DMS153 (cell line): Measurements from ENCODE around the gene SLC1A6.
"Not testable (repeated sequence)": the region's sequence is repeated elsewhere in the genome, so short reads cannot be mapped to it uniquely, and the experiment has no call there.

ENCODE experiments used
- DNase-seq: peaks from one replicate; lab custom pipeline; 2025; lab: John Stamatoyannopoulos, UW

SLC1A6 gene

DNA sequence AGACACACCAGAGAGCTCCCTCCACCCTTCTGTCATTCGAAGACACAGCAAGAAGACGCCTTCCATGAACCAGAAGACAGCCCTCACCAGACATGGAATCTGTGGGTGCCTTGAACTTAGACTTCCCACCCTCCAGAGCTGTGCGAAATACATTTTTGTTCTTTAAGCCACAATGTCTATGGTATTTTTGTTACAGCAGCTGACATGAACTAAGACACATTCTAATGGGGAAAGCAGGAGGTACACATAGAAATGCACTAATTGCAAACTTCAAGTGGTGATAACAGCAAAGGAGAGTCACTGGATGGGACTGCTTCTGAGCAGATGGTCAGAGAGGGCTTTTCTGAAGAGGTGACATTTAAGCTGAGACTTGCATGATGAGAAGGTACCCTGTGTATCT lies 22.2 kb downstream of the SLC1A6 start:
- DNase-seq = no peak

DNA sequence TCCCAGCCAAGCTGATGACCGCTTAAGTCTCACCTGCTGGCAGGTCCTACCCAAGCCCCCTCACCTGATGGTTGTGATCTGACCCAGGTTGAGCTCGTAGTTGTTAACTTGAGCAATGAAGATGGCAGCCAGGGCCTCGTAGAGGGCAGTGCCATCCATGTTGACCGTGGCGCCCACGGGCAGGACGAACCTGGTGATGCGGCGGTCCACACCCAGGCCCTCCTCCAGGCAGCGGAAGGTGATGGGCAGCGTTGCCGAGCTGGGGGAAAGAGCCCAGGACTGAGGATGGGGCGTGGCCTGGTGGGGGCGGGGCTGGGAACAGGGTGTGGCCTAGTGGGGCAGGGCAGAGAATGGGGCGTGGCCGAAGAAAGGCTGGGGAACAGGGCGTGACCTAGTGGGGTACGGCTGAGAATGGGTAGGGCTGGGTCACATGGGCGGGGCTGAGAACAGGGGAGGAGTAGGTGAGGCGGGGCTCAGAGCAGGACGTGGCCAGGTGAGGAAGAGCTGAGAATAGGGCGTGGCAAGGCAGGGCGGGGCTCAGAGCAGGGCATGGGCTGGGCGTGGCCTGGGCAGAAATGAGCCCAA lies 25.5 kb downstream of the SLC1A6 start:
- DNase-seq = no peak

DNA sequence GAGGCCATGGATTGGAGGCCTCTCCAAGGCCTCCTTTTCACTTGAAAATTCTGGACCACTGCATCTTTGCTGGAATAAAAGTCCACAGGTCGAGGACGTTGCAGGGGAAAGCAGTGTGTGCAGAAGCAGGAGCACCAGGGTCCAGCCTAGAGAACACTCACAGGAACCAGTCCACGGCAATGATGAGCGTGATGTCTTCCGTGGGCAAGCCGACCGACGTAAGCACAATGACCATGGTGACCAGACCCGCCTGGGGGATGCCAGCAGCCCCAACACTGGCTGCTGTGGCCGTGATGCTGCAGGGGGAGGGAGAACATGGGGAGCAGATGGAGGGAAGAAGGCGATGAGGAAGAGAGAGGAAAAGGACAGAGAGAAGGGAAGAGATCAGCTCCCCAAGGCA lies 26.9 kb downstream of the SLC1A6 start:
- no peak for DNase-seq

DNA sequence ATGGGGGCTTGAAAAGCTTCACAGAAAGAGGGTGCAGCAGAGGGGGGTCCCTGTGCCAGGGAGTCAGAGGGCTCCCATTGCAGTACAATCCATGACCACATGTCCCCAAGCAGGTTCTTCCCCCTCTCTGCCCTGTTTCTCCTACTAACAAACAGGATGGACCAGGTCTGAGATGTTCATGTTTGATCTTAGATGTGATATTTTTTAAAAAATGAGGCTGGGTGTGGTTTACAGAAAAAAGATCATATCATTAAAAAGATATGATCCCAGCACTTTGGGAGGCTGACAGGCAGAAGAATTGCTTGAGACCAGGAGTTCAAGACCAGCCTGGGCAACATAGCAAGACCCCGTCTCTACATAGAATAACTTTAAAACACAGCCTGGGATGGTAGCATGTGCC lies 29.2 kb downstream of the SLC1A6 start:
- DNase-seq = no peak

DNA sequence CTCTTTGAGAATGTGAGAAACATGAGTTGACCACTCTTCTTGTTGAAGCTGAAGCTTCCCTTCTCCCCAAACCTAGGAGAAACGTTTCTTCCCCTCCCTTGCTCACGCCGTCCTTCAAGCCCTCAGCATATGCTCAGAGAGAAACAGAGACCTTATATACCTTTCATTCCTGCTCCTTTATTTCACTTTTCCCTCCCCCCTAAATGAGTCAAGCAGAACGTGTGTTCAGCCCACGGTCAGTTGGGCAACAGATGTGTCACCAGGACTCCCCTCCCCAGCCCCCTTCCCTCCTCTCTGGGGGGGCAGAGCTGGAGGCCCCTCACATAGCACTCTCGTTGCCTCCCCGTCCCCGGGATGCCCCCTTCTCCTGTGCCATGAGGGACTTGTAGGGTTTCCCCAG lies 29.8 kb downstream of the SLC1A6 start:
- DNase-seq = no peak

DNA sequence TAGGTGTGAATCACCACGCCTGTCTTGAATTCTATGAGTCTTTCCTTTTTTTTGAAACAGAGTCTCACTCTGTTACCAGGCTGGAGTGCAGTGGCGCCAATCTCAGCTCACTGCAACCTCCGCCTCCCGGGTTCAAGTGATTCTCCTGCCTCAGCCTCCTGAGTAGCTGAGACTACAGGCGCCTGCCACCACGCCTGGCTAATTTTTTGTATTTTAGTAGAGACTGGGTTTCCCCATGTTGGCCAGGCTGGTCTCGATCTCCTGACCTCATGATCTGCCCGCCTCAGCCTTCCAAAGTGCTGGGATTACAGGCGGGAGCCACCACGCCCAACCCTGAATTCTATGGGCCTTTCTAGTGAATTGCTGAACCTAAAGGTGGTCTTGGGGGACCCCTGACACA lies 30.3 kb downstream of the SLC1A6 start:
- DNase-seq = not testable (repeated sequence)

DNA sequence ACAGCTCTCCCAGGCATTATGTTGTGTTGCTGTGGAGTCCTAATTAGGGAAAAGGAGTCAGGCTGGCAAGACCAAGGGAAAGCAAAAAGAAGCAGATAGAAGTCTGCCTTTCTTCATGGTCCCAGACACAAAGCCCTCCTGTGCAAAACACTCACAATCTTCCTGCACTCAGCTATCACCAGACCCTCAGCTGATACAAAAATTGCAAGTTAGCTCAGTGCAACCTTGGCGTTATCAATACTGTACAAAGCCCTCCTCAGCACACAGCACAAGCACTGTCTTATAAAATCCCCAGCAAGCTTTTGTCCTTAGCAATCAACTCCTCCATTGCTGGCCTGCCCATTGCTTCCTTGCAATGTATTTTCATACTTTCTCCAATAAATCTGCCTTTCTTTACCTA lies 35.2 kb downstream of the SLC1A6 start:
- DNase-seq = no peak

DNA sequence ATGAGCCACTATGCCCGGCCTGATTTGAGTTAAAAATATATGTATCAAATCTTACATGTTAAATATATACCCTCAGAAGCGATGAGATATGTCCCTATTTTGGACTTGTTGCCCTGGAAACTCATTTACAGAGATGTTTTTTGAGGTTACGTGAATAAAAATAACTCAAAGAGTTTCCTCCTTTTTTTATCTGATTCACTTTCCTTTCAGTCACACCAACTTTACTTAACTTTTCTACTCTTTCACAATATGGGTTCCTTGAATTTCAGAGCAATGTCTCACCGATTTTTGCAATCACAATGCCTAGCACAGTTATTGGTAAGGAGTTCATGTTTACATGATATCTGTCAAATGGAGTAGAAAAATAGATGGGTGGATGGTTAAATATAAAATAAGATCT lies 36.1 kb downstream of the SLC1A6 start:
- no peak for DNase-seq

DNA sequence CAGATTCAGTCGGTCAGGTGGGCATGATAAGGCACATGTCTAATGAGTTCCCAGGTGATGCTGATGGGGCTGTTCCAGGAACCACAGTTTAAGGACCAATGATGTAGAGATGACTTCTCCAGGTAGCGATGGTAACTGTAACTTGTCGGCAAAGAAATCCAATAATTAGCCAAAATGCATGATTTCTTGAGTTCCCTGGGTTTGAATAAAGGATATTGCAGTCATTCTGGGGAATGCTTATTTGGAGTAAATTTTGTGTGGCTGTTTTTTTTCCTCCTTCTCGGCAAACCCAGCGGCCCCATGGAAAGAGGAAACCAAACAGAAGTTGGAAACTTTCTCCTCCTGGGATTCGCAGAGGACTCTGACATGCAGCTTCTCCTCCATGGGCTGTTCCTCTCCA lies 38.5 kb downstream of the SLC1A6 start, which contains the start of gene OR7C2:
OR7C2 (plus strand) TSS at position 301 of the 400 bp plus-strand sequence; CDS start at position 301, 0 bp downstream.
- no peak for DNase-seq

DNA sequence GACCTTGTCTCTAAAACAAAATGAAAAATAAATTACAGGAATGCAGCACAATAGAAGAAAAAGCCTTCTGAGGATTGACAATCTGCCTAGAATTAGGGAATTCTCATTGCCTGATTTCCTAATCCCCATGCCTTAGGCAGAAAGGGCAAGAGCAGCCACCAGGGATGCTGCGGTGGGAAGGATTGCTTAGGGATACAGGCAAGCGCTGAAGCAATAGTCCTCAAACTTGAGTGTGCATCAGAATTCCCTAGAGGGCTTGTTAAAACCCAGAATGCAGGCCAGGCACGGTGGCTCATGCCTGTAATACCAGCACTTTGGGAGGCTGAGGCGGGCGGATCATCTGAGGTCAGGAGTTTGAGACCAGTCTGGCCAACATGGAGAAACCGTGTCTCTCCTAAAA lies 39.4 kb downstream of the SLC1A6 start:
- no peak for DNase-seq

DNA sequence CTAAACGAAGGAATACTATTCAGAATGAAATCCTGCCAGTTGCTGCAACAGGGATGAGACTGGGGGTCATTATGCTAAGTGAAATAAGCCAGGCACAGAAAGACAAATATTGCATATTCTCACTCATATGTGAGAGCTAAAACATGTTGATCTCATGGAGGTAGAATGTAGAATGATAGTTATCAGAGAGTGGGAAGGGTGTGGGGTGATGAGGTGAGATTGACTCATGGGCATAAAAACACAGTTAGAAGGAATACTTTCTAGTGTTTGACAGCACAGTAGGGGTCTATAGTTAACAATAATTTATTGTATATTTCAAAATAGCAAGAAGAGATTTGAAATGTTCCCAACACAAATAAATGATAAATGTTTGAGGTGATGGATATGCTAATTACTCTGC lies 46.2 kb downstream of the SLC1A6 start:
- DNase-seq = no peak

DNA sequence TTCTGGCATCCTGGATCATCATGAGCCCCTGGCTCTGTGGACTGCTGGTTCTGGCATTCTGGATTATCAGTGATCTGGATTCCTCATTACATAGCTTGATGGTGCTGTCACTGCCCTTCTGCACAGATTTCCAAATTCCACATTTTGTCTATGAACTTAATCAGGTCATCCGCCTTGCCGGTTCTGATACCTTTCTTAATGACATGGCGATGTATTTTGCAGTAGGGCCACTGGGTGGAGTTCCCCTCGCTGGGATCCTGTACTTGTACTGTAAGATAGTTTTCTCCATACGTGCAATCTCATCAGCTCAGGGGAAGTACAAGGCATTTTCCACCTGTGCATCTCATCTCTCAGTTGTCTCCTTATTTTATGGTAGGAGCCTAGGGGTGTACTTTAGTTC lies 62.8 kb downstream of the SLC1A6 start:
- DNase-seq = no peak

DNA sequence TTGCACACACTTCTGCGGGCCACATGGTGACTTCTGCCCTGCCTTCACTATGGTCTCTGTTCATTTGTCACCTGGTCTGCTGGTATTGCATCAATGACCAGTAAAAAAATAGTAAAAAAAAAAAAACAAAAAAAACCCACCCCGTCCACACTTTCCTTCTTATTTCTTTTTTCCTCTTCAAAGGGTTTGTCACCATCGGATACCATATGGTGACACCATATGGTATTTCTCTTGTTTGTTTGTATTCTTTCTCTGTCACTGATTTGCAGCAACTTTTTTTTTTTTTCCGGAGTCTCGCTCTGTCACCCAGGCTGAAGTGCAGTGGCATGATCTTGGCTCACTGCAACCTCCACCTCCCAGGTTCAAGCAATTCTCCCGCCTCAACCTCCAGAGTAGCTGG lies 64.5 kb downstream of the SLC1A6 start:
- DNase-seq = no peak

DNA sequence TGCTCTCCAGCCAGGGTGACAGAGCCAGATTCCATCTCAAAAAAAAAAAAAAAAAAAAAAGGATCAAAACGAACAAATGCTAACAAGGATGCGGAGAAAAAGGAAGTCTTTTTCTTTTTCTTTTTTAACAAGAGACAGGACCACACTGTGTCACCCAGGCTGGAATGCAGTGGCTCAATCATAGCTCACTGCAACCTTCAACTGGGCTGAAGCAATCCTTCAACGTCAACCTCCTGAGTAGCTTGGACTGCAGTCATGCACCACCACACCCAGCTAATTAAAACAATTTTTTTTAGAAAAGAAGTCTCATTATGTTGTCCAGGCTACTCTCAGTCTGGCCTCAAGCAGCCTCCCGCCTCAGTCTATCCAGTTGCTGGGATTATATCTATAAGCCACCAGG lies 73.0 kb downstream of the SLC1A6 start:
- no peak for DNase-seq

DNA sequence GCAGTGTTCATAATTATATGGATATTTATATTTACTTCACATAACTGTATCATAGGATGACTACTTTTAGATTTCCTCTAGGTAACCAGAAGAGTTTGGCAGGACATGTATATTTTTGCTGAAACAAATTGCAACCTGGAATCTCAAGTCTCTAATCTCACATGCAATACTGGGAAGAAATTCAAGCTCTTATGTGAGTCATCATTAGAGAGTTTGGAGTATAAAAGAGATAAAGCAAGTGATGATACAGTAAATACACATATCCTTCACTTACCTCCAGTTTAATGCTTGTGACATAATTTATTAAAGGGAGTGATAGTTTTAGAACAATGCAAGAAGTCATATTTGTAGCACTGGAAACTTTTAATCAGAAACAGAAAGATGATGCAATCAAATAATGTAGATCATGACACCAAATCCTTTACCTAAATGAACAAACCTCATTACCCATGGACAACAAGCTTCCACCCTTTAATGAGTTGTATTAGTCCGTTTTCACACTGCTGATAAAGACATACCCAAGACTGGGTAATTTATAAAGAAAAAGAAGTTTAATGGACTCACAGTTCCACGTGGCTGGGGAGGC lies 77.9 kb downstream of the SLC1A6 start:
- no peak for DNase-seq
